Fibroblast of the aortic adventitia (primary cell): ENCODE measurements around the gene STAB2. TPM values are rescaled to one million over a fixed set of nuclear protein-coding genes. Genes with fewer than 3 reads are reported as not detected.

Source experiments
- DNase-seq: peaks from one replicate; pipeline ENCODE4 v3.0.0-alpha.2; 2010; ENCODE audit warnings: low read depth
- H3K4me3 ChIP-seq: 2 replicates; pipeline ENCODE4 v1.5.1; 2011; ENCODE audit warnings: low read depth, mild to moderate bottlenecking, control low read depth, low read length, moderate library complexity
- total RNA-seq: library from RNA; depleted of rRNA; stranded (reverse); fragments of >200 nt; gene quantifications from 2 replicates; pipeline ENCODE4 v1.2.3, GENCODE V29; 2012; ENCODE audit warnings: low replicate concordance
- TF ChIP-seq, protein P1 (sequence below): IDR thresholded peaks from 2 replicates; pipeline ENCODE4 v1.5.1; 2011; ENCODE audit warnings: mild to moderate bottlenecking, low read length, control low read depth, inconsistent platforms; ENCODE audit not compliant: insufficient read depth

Gene STAB2
- total RNA-seq, 1 donor: not detected

DNA sequence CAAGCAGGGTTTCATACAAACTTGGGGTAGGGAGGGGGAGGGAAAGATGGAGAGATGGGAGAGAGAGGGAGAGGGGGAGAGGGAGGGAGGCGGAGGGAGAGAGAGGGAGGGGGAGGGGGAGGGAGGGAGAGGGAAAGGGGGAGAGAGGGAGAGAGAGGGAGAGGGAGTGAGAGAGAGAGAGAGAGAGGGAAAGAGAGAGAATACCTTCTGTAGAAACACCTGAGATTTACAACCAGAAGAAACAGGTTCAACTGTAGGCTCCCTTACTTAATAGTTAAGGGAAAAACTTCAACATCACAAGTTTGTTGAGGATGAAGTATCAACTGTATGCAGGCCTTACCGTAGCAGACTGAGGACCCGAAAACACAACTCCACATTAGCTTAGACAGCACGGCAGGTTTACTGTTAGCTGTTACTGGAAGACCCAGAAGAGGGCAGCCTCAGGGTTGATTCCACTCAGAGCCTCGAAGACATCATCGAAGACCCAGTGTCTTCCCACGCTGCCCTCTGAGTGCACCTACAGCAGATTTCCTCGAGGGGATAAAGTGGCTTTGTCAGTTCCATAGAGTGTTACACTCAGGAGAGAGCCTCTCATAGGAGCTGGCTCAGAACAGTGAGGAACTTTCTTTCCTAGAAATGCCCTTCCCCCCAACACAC, 181.5 kb downstream of the STAB2 start:
- no peak for DNase-seq
- TF ChIP-seq, protein P1, sequence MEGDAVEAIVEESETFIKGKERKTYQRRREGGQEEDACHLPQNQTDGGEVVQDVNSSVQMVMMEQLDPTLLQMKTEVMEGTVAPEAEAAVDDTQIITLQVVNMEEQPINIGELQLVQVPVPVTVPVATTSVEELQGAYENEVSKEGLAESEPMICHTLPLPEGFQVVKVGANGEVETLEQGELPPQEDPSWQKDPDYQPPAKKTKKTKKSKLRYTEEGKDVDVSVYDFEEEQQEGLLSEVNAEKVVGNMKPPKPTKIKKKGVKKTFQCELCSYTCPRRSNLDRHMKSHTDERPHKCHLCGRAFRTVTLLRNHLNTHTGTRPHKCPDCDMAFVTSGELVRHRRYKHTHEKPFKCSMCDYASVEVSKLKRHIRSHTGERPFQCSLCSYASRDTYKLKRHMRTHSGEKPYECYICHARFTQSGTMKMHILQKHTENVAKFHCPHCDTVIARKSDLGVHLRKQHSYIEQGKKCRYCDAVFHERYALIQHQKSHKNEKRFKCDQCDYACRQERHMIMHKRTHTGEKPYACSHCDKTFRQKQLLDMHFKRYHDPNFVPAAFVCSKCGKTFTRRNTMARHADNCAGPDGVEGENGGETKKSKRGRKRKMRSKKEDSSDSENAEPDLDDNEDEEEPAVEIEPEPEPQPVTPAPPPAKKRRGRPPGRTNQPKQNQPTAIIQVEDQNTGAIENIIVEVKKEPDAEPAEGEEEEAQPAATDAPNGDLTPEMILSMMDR: no peak
- no peak overlapping the region for H3K4me3 ChIP-seq

DNA sequence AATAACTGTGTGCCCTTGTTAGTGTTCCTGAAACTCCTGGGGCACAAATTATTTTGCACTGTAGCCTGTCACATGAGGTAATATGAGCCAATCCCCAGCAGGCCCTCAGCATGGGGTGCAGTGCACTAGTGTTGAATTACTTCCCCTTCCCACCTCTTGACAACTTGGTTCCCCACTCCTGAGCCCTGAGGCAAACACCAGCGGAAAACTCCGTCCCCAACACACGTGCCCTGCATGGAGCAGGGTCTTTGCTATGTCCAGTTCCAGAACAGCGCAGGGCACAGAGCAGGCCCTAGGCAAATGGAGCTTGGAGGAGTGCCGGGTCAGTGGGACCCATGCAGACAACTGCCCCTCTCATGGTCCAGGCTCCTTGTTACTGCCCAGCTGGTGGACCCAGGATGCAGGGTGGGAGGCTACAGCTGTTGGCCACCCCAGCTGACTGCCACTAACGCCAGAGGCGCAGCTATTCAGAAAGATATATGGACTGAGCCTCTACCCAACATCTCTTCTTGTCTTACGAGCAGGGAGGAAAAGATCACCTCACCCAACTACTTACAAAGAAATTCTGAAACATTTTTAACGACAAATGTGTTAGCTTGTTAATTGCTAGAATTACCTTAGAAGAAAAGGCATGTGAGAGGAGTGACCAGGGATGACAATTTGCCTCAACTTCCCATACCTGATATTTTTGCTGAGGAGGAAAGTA, 182.3 kb downstream of the STAB2 start:
- no peak overlapping the region for H3K4me3 ChIP-seq
- TF ChIP-seq, protein P1: no peak
- DNase-seq: no peak

DNA sequence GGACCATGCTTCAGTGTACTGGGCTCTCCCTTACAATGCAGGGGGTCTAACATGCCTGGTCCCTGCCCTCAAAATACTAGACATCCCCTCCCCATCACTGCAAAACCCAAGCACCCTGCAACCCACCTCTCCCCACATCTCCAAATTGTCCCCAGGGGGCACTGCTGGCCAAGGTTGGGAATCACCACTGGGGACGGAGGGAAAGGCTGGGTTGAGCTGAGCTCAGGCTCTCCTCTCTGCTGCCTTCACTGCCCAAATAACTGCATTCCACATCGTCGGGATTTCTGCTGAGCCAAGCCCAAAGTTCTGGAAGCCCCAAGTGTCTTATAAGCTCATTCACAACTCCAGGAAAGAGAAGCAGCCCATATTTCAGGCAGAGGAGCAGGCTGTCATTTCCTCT, 184.4 kb downstream of the STAB2 start:
- TF ChIP-seq, protein P1: peak; percentile 83
- H3K4me3 ChIP-seq: no peak overlapping the region
- peak; percentile 53 for DNase-seq

DNA sequence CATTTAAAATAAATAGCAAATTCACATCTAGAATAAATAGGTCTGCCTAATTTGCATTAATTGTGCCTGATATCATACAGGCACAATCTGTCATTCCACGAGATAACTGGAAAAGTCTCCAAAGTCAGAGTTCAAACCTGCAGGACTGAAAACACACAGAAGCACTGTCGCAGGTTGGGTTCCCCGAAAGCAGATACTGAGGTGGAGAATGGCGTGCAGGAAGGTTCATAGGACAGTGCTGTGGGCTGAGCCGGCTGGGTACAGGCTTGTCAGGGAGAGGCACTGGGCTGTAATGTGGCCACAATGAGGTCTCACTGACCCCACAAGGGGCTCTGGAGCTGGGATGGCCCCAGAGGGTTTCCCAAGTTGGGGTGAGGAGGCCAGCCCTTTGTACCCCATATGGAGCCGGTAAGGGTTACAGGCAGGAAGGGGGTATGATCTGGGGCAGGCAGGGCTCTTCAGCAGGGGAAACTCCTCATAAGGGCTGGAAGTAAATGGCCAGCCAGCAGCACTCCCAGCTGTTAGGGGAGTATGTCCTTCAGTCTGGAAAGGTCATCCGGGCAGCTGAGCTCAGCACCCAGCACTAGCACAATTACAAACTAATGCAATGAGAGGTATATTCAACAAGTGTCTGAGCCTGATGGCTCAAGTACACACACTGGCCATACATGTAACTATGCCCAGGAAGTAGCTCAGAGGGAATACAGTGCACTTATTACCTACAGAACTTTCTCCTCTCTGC, 185.5 kb downstream of the STAB2 start:
- TF ChIP-seq, protein P1: no peak
- no peak overlapping the region for H3K4me3 ChIP-seq
- no peak for DNase-seq

DNA sequence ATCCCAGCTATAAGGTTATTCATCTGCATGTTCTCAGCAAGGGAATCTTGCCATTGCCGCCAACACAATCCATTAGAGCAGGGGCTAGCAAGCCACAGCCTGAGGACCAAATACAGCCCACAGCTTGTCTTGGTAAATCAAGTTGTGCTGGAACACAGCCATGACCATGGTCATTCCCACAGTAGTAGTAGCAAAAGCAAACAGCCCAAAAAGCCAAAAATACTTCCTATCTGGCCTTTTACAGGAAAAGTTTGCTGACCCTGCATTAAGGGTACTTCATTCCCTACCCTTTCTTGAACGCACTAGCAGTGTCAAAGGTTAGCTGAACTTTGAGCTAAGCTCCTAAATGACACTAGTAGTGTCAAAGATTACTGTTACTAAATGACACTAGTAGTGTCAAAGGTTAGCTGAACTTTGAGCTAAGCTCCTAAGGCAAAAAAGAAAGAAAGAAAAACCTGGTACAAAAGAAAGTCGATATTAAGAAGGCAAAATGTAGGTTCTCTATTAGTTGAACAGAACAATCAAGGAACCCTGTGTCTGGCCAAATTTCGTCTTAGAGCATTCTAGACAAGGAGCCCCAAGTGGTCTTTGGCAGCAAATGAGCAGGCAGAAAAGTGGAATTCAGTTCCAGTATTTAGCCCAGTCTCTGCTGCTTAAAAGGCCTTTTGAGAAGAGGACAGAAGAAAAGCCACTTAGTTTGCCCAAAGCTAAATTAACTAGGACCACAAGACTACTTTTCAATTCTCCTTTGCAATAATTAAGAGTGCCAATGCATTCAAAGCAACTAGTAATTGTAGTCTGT, 186.2 kb downstream of the STAB2 start:
- peak; percentile 6 for DNase-seq
- TF ChIP-seq, protein P1: no peak
- no peak overlapping the region for H3K4me3 ChIP-seq

DNA sequence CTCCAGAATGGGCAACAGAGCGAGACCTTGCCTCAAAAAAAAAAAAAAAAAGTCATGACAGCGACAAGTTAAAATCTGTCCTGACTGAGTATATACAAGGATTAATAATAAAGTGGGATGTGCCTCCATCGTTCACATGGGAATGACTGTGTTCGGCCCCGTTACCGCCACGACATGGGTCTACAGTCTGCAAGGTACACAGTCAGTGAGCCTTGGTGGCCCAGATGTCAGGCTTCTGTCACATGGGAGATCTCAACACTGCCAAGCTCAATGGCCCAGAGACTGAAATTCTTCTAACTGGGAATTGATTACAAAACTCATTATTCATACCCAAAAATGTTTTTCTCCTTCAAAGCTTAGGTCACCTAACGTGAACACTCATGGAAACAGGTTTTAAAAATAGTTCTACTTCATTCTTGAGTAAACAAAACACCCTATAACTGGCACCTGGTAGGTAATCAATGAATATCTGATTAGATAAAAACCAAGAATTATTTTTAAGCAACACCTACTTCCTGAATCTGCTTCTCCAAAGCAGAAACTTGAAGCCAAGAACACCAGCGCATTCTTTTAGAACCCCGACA, 188.0 kb downstream of the STAB2 start:
- no peak for DNase-seq
- TF ChIP-seq, protein P1: no peak

More for the DNA sequence above, 188.0 kb downstream of the STAB2 start:
- H3K4me3 ChIP-seq: no peak overlapping the region
